ENCODE data around the gene KRTAP10-11. TPM values are rescaled to one million over a fixed set of nuclear protein-coding genes. Genes with fewer than 3 reads are reported as not detected.

KRTAP10-11 gene
- total and polyA plus RNA-seq, 2 of the 8 experiments (the other 6 are each of a cell fraction or from before 2014, with no cell fraction given): not detected

GRCh38 chr21:44670642-44671432, 24.6 kb downstream of the KRTAP10-11 start (continued):
- no peak for TF ChIP-seq CHD7 (IDR thresholded peaks at IDR 0.05; ENCODE audit: insufficient replicate concordance, low read length)
- TF ChIP-seq SIX5 (IDR thresholded peaks at IDR 0.05; ENCODE audit: low read depth, low read length): no peak
- TF ChIP-seq JUND (IDR thresholded peaks at IDR 0.05; ENCODE audit: low read length): no peak
- no peak for TF ChIP-seq POLR2AphosphoS5 (IDR thresholded peaks at IDR 0.05; ENCODE audit: low read depth, low read length)
